HL-60 (cell line): ENCODE results near the gene EIF2B2.

ENCODE experiments used
- DNase-seq, 2 experiments: peaks; one replicate each; pipeline ENCODE4 v3.0.0-alpha.2; 2010 to 2020; ENCODE audit warnings: low read depth in 1 of 2, low spot score in 1 of 2
- H3K27ac ChIP-seq: fragments of 250-450 bp; sonication (Bioruptor Pico); replicated peaks from 2 replicates; pipeline ENCODE4 v1.5.1; 2020; ENCODE audit warnings: mild to moderate bottlenecking, moderate library complexity
- H3K27me3 ChIP-seq: fragments of 250-450 bp; sonication (Bioruptor Pico); 2 replicates; pipeline ENCODE4 v1.5.1; 2021; ENCODE audit warnings: mild to moderate bottlenecking, moderate library complexity; ENCODE audit not compliant: insufficient read depth, poor library complexity, severe bottlenecking
- H3K4me3 ChIP-seq: replicated peaks from 2 replicates; pipeline ENCODE4 v1.5.1; 2011; ENCODE audit warnings: mild to moderate bottlenecking, control low read depth, low read length; ENCODE audit not compliant: insufficient read depth
- GABPA ChIP-seq: IDR thresholded peaks from 2 replicates; pipeline ENCODE4 v1.6.1; 2012; ENCODE audit warnings: low read depth
- POLR2AphosphoS5 ChIP-seq: IDR thresholded peaks from 2 replicates; pipeline ENCODE4 v1.6.1; 2012; ENCODE audit warnings: low read depth
- SPI1 ChIP-seq: IDR thresholded peaks from 2 replicates; pipeline ENCODE4 v1.6.1; 2012; ENCODE audit warnings: low read depth, mild to moderate bottlenecking, borderline replicate concordance
- TF ChIP-seq, protein P1 (sequence below): IDR thresholded peaks from 2 replicates; pipeline ENCODE4 v1.6.1; 2012; ENCODE audit warnings: low read depth; ENCODE audit not compliant: insufficient replicate concordance
- TF ChIP-seq, protein P2 (sequence below): IDR thresholded peaks from one replicate; pipeline ENCODE4 v1.5.1; 2011; ENCODE audit warnings: low read length, control low read depth, inconsistent platforms; ENCODE audit not compliant: insufficient read depth

EIF2B2 gene

DNA sequence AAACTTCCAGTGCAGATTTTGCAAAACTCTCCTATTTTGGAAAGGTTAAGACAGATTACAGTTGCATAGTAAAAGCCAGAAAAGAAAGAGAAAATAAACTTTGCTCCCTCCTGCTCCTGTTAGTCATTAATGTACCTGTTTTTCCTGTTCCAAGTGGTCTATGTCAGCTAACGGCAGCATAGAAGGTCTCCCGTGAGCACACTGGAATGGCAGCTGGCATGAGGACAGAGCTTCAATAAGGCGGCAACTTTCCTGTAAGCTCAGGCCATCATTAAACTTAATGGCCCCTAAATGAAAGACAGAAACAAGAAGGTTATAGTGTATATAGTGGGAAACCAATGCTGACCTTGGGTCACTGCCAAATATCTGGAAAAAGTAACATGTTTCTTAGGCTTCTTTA, 16.0 kb downstream of the EIF2B2 start:
- no peaks in the 10 kb centered on the region for H3K27me3 ChIP-seq

DNA sequence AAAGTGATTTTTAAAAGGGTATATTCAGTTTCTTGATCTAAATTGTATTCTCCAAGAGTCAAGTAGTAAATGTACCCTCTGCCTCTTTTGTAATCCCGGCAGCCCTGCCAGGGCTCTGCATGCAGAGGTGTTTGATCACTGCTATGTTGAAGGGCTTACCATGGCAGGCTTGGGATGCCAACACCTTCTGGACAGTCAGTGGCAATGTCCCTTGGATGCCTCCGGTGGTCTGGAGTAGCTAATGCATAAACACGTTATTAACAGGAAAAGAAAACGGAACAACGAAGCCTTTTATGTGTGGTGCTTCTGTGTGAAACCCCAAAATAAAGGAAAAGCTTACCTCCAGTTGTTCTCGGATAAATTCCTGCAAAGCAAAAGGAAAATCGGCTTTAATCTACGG, 19.9 kb downstream of the EIF2B2 start:
- H3K27me3 ChIP-seq: no peaks in the 10 kb centered on the region

More for the DNA sequence above, 16.0 kb downstream of the EIF2B2 start:
- no peak overlapping the region for H3K4me3 ChIP-seq
- no peak for DNase-seq
- H3K27ac ChIP-seq: no peak overlapping the region
- TF ChIP-seq SPI1 (no peak), GABPA (no peak), POLR2AphosphoS5 (no peak)
- TF ChIP-seq, protein P1, sequence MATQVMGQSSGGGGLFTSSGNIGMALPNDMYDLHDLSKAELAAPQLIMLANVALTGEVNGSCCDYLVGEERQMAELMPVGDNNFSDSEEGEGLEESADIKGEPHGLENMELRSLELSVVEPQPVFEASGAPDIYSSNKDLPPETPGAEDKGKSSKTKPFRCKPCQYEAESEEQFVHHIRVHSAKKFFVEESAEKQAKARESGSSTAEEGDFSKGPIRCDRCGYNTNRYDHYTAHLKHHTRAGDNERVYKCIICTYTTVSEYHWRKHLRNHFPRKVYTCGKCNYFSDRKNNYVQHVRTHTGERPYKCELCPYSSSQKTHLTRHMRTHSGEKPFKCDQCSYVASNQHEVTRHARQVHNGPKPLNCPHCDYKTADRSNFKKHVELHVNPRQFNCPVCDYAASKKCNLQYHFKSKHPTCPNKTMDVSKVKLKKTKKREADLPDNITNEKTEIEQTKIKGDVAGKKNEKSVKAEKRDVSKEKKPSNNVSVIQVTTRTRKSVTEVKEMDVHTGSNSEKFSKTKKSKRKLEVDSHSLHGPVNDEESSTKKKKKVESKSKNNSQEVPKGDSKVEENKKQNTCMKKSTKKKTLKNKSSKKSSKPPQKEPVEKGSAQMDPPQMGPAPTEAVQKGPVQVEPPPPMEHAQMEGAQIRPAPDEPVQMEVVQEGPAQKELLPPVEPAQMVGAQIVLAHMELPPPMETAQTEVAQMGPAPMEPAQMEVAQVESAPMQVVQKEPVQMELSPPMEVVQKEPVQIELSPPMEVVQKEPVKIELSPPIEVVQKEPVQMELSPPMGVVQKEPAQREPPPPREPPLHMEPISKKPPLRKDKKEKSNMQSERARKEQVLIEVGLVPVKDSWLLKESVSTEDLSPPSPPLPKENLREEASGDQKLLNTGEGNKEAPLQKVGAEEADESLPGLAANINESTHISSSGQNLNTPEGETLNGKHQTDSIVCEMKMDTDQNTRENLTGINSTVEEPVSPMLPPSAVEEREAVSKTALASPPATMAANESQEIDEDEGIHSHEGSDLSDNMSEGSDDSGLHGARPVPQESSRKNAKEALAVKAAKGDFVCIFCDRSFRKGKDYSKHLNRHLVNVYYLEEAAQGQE: no peak

DNA sequence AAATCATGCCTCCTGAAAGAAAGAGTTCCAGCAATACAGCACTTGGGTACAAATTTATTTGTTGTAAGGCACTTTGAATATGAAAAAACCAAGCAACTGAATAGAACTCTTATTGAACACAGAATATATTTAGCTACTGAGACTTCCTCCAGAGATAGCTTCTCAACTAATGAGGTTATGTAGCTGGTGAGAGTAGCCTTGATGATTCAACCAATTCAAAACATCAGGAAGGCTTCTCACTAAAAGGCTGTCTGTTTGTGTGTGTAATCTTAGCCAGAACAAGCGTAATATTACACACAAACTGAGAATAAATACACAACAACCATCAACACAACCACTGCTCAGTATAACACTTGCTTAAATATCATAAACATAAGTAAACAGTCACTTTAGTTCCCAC, 20.4 kb downstream of the EIF2B2 start:
- Histone ChIP-seq H3K27ac (no peak overlapping the region), H3K27me3 (no peaks in the 10 kb centered on the region), H3K4me3 (no peak overlapping the region)
- no peak for DNase-seq
- TF ChIP-seq, protein P1: no peak

More for the DNA sequence above, 19.9 kb downstream of the EIF2B2 start:
- Histone ChIP-seq H3K27ac (no peak overlapping the region), H3K4me3 (no peak overlapping the region)
- TF ChIP-seq GABPA: no peak
- TF ChIP-seq, protein P1: no peak
- TF ChIP-seq POLR2AphosphoS5: no peak
- TF ChIP-seq, protein P2, sequence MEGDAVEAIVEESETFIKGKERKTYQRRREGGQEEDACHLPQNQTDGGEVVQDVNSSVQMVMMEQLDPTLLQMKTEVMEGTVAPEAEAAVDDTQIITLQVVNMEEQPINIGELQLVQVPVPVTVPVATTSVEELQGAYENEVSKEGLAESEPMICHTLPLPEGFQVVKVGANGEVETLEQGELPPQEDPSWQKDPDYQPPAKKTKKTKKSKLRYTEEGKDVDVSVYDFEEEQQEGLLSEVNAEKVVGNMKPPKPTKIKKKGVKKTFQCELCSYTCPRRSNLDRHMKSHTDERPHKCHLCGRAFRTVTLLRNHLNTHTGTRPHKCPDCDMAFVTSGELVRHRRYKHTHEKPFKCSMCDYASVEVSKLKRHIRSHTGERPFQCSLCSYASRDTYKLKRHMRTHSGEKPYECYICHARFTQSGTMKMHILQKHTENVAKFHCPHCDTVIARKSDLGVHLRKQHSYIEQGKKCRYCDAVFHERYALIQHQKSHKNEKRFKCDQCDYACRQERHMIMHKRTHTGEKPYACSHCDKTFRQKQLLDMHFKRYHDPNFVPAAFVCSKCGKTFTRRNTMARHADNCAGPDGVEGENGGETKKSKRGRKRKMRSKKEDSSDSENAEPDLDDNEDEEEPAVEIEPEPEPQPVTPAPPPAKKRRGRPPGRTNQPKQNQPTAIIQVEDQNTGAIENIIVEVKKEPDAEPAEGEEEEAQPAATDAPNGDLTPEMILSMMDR: no peak
- peak in 1 of 2 experiments; percentile 2 for DNase-seq

DNA sequence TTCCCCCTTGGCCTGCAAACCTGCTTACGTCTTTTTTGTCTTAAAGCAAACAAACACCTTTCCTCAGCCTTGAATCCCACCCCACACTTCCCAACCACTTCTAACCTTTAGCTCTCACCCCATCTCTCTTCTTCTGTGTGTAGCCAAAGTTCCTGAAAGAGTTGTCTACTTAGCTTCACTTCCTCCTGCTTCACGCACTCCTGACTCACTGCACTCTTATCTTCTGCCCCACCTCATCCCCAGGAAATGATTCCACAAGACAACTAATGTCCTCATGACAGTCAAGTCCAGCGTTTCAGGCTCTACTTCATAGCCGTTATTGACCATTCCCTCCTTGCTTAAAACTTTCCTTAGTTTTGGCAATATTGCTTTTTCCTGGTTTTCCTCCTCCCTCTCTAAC, 22.4 kb downstream of the EIF2B2 start:
- no peak for DNase-seq
- H3K27ac ChIP-seq: no peak overlapping the region
- no peaks in the 10 kb centered on the region for H3K27me3 ChIP-seq
- TF ChIP-seq GABPA (no peak), SPI1 (no peak)
- TF ChIP-seq, protein P1: no peak
- no peak overlapping the region for H3K4me3 ChIP-seq
